ENCODE data around the gene WAC. TPM values are rescaled to one million over a fixed set of nuclear protein-coding genes. Genes with fewer than 3 reads are reported as not detected.

Gene WAC
- total and polyA plus RNA-seq, 9 of the 15 experiments (the other 6 are each of a cell fraction or from before 2014, with no cell fraction given): 24.8 to 123 (median 78.2) TPM

- TF ChIP-seq, protein P1, sequence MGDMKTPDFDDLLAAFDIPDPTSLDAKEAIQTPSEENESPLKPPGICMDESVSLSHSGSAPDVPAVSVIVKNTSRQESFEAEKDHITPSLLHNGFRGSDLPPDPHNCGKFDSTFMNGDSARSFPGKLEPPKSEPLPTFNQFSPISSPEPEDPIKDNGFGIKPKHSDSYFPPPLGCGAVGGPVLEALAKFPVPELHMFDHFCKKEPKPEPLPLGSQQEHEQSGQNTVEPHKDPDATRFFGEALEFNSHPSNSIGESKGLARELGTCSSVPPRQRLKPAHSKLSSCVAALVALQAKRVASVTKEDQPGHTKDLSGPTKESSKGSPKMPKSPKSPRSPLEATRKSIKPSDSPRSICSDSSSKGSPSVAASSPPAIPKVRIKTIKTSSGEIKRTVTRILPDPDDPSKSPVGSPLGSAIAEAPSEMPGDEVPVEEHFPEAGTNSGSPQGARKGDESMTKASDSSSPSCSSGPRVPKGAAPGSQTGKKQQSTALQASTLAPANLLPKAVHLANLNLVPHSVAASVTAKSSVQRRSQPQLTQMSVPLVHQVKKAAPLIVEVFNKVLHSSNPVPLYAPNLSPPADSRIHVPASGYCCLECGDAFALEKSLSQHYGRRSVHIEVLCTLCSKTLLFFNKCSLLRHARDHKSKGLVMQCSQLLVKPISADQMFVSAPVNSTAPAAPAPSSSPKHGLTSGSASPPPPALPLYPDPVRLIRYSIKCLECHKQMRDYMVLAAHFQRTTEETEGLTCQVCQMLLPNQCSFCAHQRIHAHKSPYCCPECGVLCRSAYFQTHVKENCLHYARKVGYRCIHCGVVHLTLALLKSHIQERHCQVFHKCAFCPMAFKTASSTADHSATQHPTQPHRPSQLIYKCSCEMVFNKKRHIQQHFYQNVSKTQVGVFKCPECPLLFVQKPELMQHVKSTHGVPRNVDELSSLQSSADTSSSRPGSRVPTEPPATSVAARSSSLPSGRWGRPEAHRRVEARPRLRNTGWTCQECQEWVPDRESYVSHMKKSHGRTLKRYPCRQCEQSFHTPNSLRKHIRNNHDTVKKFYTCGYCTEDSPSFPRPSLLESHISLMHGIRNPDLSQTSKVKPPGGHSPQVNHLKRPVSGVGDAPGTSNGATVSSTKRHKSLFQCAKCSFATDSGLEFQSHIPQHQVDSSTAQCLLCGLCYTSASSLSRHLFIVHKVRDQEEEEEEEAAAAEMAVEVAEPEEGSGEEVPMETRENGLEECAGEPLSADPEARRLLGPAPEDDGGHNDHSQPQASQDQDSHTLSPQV (IDR thresholded peaks at IDR 0.05): peak; percentile 56; the same call in 1 of the 2 replicates
- TF ChIP-seq SMAD3 (CRISPR knock-in tag; conservative IDR thresholded peaks at IDR 0.05) (0 out of 2 replicates have a peak, but pooled peaks have one; percentile 60), SIRT6 (IDR thresholded peaks at IDR 0.05; ENCODE audit: low read depth, low read length) (no peak), LEF1 (IDR thresholded peaks at IDR 0.05) (peak; percentile 82), TEAD4 (IDR thresholded peaks at IDR 0.05; ENCODE audit: low read length) (peak; percentile 97), TEAD4 (CRISPR knock-in tag; IDR thresholded peaks at IDR 0.05; ENCODE audit: borderline replicate concordance) (no peak), CC2D1A (IDR thresholded peaks at IDR 0.05) (peak; percentile 93; the same call in 1 of the 2 replicates), EP300 (IDR thresholded peaks at IDR 0.05; ENCODE audit: low read length) (peak; percentile 94), SOX6 (IDR thresholded peaks at IDR 0.05) (peak; percentile 94), LCOR (CRISPR knock-in tag; IDR thresholded peaks at IDR 0.05) (peak; percentile 60; the same call in 1 of the 2 replicates), KDM1A (IDR thresholded peaks at IDR 0.05) (peak; percentile 86 to 87), CEBPB (tag; IDR thresholded peaks at IDR 0.05) (peak; percentile 66), CBX3 (IDR thresholded peaks at IDR 0.05; ENCODE audit: borderline replicate concordance in 1 of 2, low read length in 2 of 2) (0 out of 3 replicates have a peak, but pooled peaks of 1 of the 2 experiments have one; percentile 69), MEIS2 (IDR thresholded peaks at IDR 0.05; ENCODE audit: partially characterized antibody) (peak; percentile 67), SMARCE1 (IDR thresholded peaks at IDR 0.05) (peak; percentile 92), FOXK1 (CRISPR knock-in tag; IDR thresholded peaks at IDR 0.05; ENCODE audit: borderline replicate concordance) (no peak), TBL1XR1 (IDR thresholded peaks at IDR 0.05; ENCODE audit: low read length in 2 of 2) (peak; percentile 52 to 89; a peak in 3 of 4 replicates), CCNT2 (IDR thresholded peaks at IDR 0.05; ENCODE audit: borderline replicate concordance, extremely low read depth, insufficient read length, low read depth, low read length) (peak; percentile 65), ZNF766 (CRISPR knock-in tag; conservative IDR thresholded peaks at IDR 0.05) (peak; percentile 31; the same call in 1 of the 2 replicates), ARID1B (IDR thresholded peaks at IDR 0.05) (peak; percentile 98), POLR2AphosphoS5 (IDR thresholded peaks at IDR 0.05; ENCODE audit: control insufficient read depth, insufficient read depth, low read depth, low read length) (peak; percentile 97), TBP (optimal IDR thresholded peaks at IDR 0.05; ENCODE audit: low read depth, low read length) (no peak), MXD1 (CRISPR knock-in tag; IDR thresholded peaks at IDR 0.05; ENCODE audit: borderline replicate concordance, poor library complexity, severe bottlenecking) (no peak)
- TF ChIP-seq, protein P2, sequence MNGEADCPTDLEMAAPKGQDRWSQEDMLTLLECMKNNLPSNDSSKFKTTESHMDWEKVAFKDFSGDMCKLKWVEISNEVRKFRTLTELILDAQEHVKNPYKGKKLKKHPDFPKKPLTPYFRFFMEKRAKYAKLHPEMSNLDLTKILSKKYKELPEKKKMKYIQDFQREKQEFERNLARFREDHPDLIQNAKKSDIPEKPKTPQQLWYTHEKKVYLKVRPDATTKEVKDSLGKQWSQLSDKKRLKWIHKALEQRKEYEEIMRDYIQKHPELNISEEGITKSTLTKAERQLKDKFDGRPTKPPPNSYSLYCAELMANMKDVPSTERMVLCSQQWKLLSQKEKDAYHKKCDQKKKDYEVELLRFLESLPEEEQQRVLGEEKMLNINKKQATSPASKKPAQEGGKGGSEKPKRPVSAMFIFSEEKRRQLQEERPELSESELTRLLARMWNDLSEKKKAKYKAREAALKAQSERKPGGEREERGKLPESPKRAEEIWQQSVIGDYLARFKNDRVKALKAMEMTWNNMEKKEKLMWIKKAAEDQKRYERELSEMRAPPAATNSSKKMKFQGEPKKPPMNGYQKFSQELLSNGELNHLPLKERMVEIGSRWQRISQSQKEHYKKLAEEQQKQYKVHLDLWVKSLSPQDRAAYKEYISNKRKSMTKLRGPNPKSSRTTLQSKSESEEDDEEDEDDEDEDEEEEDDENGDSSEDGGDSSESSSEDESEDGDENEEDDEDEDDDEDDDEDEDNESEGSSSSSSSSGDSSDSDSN (IDR thresholded peaks at IDR 0.05; ENCODE audit: borderline replicate concordance in 1 of 2, low read depth in 2 of 2, low read length in 2 of 2): no peak
Measured at GRCh38 chr10:28494420-28494819, 38.5 kb upstream of the WAC start (continued).

All from K562 (cell line).